Hematopoietic multipotent progenitor cell treated with erythropoietin and hydrocortisone succinate and interleukin-3 and kit ligand, for 17 days (in vitro differentiated cells): ENCODE measurements around the gene KRT71.
"Not testable (repeated sequence)": the region's sequence is repeated elsewhere in the genome, so short reads cannot be mapped to it uniquely, and the experiment has no call there.

Source experiments
- DNase-seq: peaks from one replicate; pipeline ENCODE4 v3.0.0-alpha.2; 2015; ENCODE audit warnings: low spot score

Gene KRT71

GRCh38 chr12:52521568-52522266 lies 31.2 kb downstream of the KRT71 start:
- no peak for DNase-seq

GRCh38 chr12:52521175-52521567 lies 31.8 kb downstream of the KRT71 start:
- no peak for DNase-seq

- no peak for DNase-seq
Observed at GRCh38 chr12:52519826-52520662, 32.9 kb downstream of the KRT71 start, which contains the start of gene KRT5. Gene KRT5 (minus strand): TSS chr12:52520394. CDS start chr12:52520296, 98 bp downstream.

- no peak for DNase-seq
Observed at GRCh38 chr12:52519387-52519703, 33.6 kb downstream of the KRT71 start.

- DNase-seq = no peak
Observed at GRCh38 chr12:52518574-52519386, 34.2 kb downstream of the KRT71 start.

GRCh38 chr12:52517888-52518287 lies 35.1 kb downstream of the KRT71 start:
- no peak for DNase-seq

- DNase-seq = no peak
Observed at GRCh38 chr12:52517005-52517835, 35.7 kb downstream of the KRT71 start.

- DNase-seq = no peak
Observed at GRCh38 chr12:52515927-52516831, 36.8 kb downstream of the KRT71 start.

GRCh38 chr12:52515319-52515646 lies 37.7 kb downstream of the KRT71 start:
- DNase-seq = no peak

GRCh38 chr12:52514471-52515318 lies 38.2 kb downstream of the KRT71 start:
- no peak for DNase-seq

GRCh38 chr12:52513736-52514135 lies 39.2 kb downstream of the KRT71 start:
- no peak for DNase-seq

GRCh38 chr12:52508211-52508610 lies 44.7 kb downstream of the KRT71 start:
- DNase-seq = no peak

GRCh38 chr12:52506858-52507715 lies 45.9 kb downstream of the KRT71 start:
- no peak for DNase-seq

GRCh38 chr12:52502877-52503276 lies 50.1 kb downstream of the KRT71 start:
- no peak for DNase-seq

GRCh38 chr12:52501490-52501889 lies 51.5 kb downstream of the KRT71 start:
- no peak for DNase-seq

GRCh38 chr12:52500574-52500973 lies 52.4 kb downstream of the KRT71 start:
- DNase-seq = not testable (repeated sequence)

GRCh38 chr12:52499806-52500560 lies 53.0 kb downstream of the KRT71 start:
- no peak for DNase-seq

GRCh38 chr12:52498946-52499345 lies 54.0 kb downstream of the KRT71 start:
- no peak for DNase-seq
